T-helper 1 cell treated with Interleukin-12 subunit alpha and Interleukin-12 subunit beta and Interleukin-4 antibody, amounts not matched to agents 30 μg/mL and 1 μg/mL, for 36 hours (primary cell): ENCODE measurements around the gene KCNC4.

Experiments
- H3K27ac Mint-ChIP-seq: one replicate; pipeline ENCODE4 v1.8.0; 2021; ENCODE audit warnings: mild to moderate bottlenecking, mixed read lengths
- H3K27me3 Mint-ChIP-seq: one replicate; pipeline ENCODE4 v1.8.0; 2021; ENCODE audit warnings: low read depth, mixed read lengths
- H3K36me3 Mint-ChIP-seq: one replicate; pipeline ENCODE4 v1.8.0; 2021; ENCODE audit warnings: low read depth, mixed read lengths
- H3K4me1 Mint-ChIP-seq: one replicate; pipeline ENCODE4 v1.8.0; 2021; ENCODE audit warnings: low read depth, mixed read lengths
- H3K4me3 Mint-ChIP-seq: one replicate; pipeline ENCODE4 v1.8.0; 2021; ENCODE audit warnings: mild to moderate bottlenecking, moderate library complexity, mixed read lengths
- H3K9me3 Mint-ChIP-seq: one replicate; pipeline ENCODE4 v1.8.0; 2021; ENCODE audit warnings: mixed read lengths

Gene KCNC4

GRCh38 chr1:110241516-110241915 lies 31.4 kb downstream of the KCNC4 start:
- Mint-ChIP-seq H3K27ac (no peak overlapping the region), H3K4me3 (no peak overlapping the region), H3K27me3 (no peaks in the 10 kb centered on the region), H3K4me1 (peaks cover 6% of the 10 kb centered on the region), H3K9me3 (no peaks in the 10 kb centered on the region), H3K36me3 (no peaks in the 10 kb centered on the region)

- H3K9me3 Mint-ChIP-seq, result no peaks in the 10 kb centered on the region
- no peak overlapping the region for H3K27ac Mint-ChIP-seq
Measured at GRCh38 chr1:110242062-110242461, 31.9 kb downstream of the KCNC4 start.

GRCh38 chr1:110242731-110243130 lies 32.6 kb downstream of the KCNC4 start:
- no peaks in the 10 kb centered on the region for H3K36me3 Mint-ChIP-seq
- H3K27ac Mint-ChIP-seq, result no peak overlapping the region
- H3K4me1 Mint-ChIP-seq, result peaks cover 4% of the 10 kb centered on the region
- H3K4me3 Mint-ChIP-seq, result no peak overlapping the region
- H3K9me3 Mint-ChIP-seq, result no peaks in the 10 kb centered on the region
- no peaks in the 10 kb centered on the region for H3K27me3 Mint-ChIP-seq

More at GRCh38 chr1:110242062-110242461, 31.9 kb downstream of the KCNC4 start:
- Mint-ChIP-seq H3K27me3 (no peaks in the 10 kb centered on the region), H3K36me3 (no peaks in the 10 kb centered on the region), H3K4me3 (no peak overlapping the region), H3K4me1 (peaks cover 4% of the 10 kb centered on the region)

- Mint-ChIP-seq H3K36me3 (no peaks in the 10 kb centered on the region), H3K4me3 (no peak overlapping the region), H3K27me3 (no peaks in the 10 kb centered on the region), H3K9me3 (no peaks in the 10 kb centered on the region), H3K27ac (no peak overlapping the region), H3K4me1 (peaks cover 4% of the 10 kb centered on the region)
Measured at GRCh38 chr1:110243146-110243545, 33.0 kb downstream of the KCNC4 start.

GRCh38 chr1:110243574-110243973 lies 33.5 kb downstream of the KCNC4 start:
- Mint-ChIP-seq H3K9me3 (no peaks in the 10 kb centered on the region), H3K4me3 (no peak overlapping the region), H3K27ac (no peak overlapping the region), H3K4me1 (peaks cover 4% of the 10 kb centered on the region), H3K27me3 (no peaks in the 10 kb centered on the region), H3K36me3 (no peaks in the 10 kb centered on the region)

- Mint-ChIP-seq H3K9me3 (no peaks in the 10 kb centered on the region), H3K27me3 (no peaks in the 10 kb centered on the region), H3K4me1 (peaks cover 2% of the 10 kb centered on the region), H3K36me3 (no peaks in the 10 kb centered on the region), H3K4me3 (no peak overlapping the region), H3K27ac (no peak overlapping the region)
Measured at GRCh38 chr1:110245876-110246620, 35.9 kb downstream of the KCNC4 start.

- H3K9me3 Mint-ChIP-seq, result no peaks in the 10 kb centered on the region
- no peaks in the 10 kb centered on the region for H3K27me3 Mint-ChIP-seq
- no peak overlapping the region for H3K27ac Mint-ChIP-seq
- no peak overlapping the region for H3K4me3 Mint-ChIP-seq
- no peaks in the 10 kb centered on the region for H3K36me3 Mint-ChIP-seq
- no peaks in the 10 kb centered on the region for H3K4me1 Mint-ChIP-seq
Measured at GRCh38 chr1:110248746-110249145, 38.6 kb downstream of the KCNC4 start.

GRCh38 chr1:110249256-110249655 lies 39.1 kb downstream of the KCNC4 start:
- Mint-ChIP-seq H3K27ac (no peak overlapping the region), H3K36me3 (no peaks in the 10 kb centered on the region), H3K9me3 (no peaks in the 10 kb centered on the region), H3K4me1 (no peaks in the 10 kb centered on the region), H3K4me3 (no peak overlapping the region), H3K27me3 (no peaks in the 10 kb centered on the region)

GRCh38 chr1:110250008-110250407 lies 39.9 kb downstream of the KCNC4 start:
- H3K27me3 Mint-ChIP-seq, result no peaks in the 10 kb centered on the region
- no peak overlapping the region for H3K27ac Mint-ChIP-seq
- H3K36me3 Mint-ChIP-seq, result no peaks in the 10 kb centered on the region
- H3K9me3 Mint-ChIP-seq, result no peaks in the 10 kb centered on the region
- no peak overlapping the region for H3K4me3 Mint-ChIP-seq
- no peaks in the 10 kb centered on the region for H3K4me1 Mint-ChIP-seq

- H3K4me1 Mint-ChIP-seq, result no peaks in the 10 kb centered on the region
- no peaks in the 10 kb centered on the region for H3K36me3 Mint-ChIP-seq
- H3K4me3 Mint-ChIP-seq, result no peak overlapping the region
- no peaks in the 10 kb centered on the region for H3K9me3 Mint-ChIP-seq
- H3K27ac Mint-ChIP-seq, result no peak overlapping the region
- no peaks in the 10 kb centered on the region for H3K27me3 Mint-ChIP-seq
Measured at GRCh38 chr1:110250749-110251148, 40.6 kb downstream of the KCNC4 start.

- no peak overlapping the region for H3K4me3 Mint-ChIP-seq
- no peak overlapping the region for H3K27ac Mint-ChIP-seq
- no peaks in the 10 kb centered on the region for H3K4me1 Mint-ChIP-seq
- H3K36me3 Mint-ChIP-seq, result no peaks in the 10 kb centered on the region
- H3K9me3 Mint-ChIP-seq, result no peaks in the 10 kb centered on the region
- H3K27me3 Mint-ChIP-seq, result no peaks in the 10 kb centered on the region
Measured at GRCh38 chr1:110253213-110253612, 43.1 kb downstream of the KCNC4 start.

GRCh38 chr1:110254604-110255391 lies 44.7 kb downstream of the KCNC4 start:
- no peak overlapping the region for H3K4me3 Mint-ChIP-seq
- H3K27me3 Mint-ChIP-seq, result no peaks in the 10 kb centered on the region
- no peaks in the 10 kb centered on the region for H3K4me1 Mint-ChIP-seq
- H3K9me3 Mint-ChIP-seq, result no peaks in the 10 kb centered on the region
- H3K27ac Mint-ChIP-seq, result no peak overlapping the region
- H3K36me3 Mint-ChIP-seq, result no peaks in the 10 kb centered on the region

GRCh38 chr1:110255392-110255787 lies 45.3 kb downstream of the KCNC4 start:
- Mint-ChIP-seq H3K9me3 (no peaks in the 10 kb centered on the region), H3K36me3 (no peaks in the 10 kb centered on the region), H3K27me3 (no peaks in the 10 kb centered on the region), H3K27ac (no peak overlapping the region), H3K4me3 (no peak overlapping the region), H3K4me1 (no peaks in the 10 kb centered on the region)

GRCh38 chr1:110258734-110259133 lies 48.6 kb downstream of the KCNC4 start:
- Mint-ChIP-seq H3K27ac (no peak overlapping the region), H3K9me3 (no peaks in the 10 kb centered on the region), H3K4me1 (peaks cover 7% of the 10 kb centered on the region), H3K36me3 (no peaks in the 10 kb centered on the region), H3K27me3 (peaks cover 9% of the 10 kb centered on the region), H3K4me3 (no peak overlapping the region)

GRCh38 chr1:110259770-110260169 lies 49.7 kb downstream of the KCNC4 start:
- peaks cover 12% of the 10 kb centered on the region for H3K27me3 Mint-ChIP-seq
- no peak overlapping the region for H3K4me3 Mint-ChIP-seq
- no peaks in the 10 kb centered on the region for H3K36me3 Mint-ChIP-seq
- no peaks in the 10 kb centered on the region for H3K9me3 Mint-ChIP-seq
- peaks cover 7% of the 10 kb centered on the region for H3K4me1 Mint-ChIP-seq
- no peak overlapping the region for H3K27ac Mint-ChIP-seq
